ENCODE measurements around the gene CDH4.

Gene CDH4

GRCh38 chr20:61748376-61748775 is 496.3 kb downstream of the CDH4 start:
- no peak for DNase-seq

- no peak for DNase-seq
Observed at GRCh38 chr20:61749406-61750075, 497.5 kb downstream of the CDH4 start.

GRCh38 chr20:61750093-61750492 is 498.0 kb downstream of the CDH4 start:
- no peak for DNase-seq

GRCh38 chr20:61752576-61752975 is 500.5 kb downstream of the CDH4 start:
- no peak for DNase-seq

- no peak for DNase-seq
Observed at GRCh38 chr20:61753316-61753942, 501.4 kb downstream of the CDH4 start.

- DNase-seq = no peak
Observed at GRCh38 chr20:61753987-61754956, 502.2 kb downstream of the CDH4 start.

GRCh38 chr20:61754976-61755778 is 503.1 kb downstream of the CDH4 start:
- no peak for DNase-seq

- no peak for DNase-seq
Observed at GRCh38 chr20:61755971-61756845, 504.1 kb downstream of the CDH4 start.

GRCh38 chr20:61756966-61757677 is 505.1 kb downstream of the CDH4 start:
- DNase-seq = no peak

- no peak for DNase-seq
Observed at GRCh38 chr20:61757678-61758563, 505.9 kb downstream of the CDH4 start.

GRCh38 chr20:61758564-61759200 is 506.6 kb downstream of the CDH4 start:
- DNase-seq = no peak

- DNase-seq = no peak
Observed at GRCh38 chr20:61759286-61760065, 507.4 kb downstream of the CDH4 start.

- no peak for DNase-seq
Observed at GRCh38 chr20:61760321-61760720, 508.3 kb downstream of the CDH4 start.

GRCh38 chr20:61760731-61761130 is 508.7 kb downstream of the CDH4 start:
- no peak for DNase-seq

- DNase-seq = no peak
Observed at GRCh38 chr20:61761453-61762166, 509.5 kb downstream of the CDH4 start.

- no peak for DNase-seq
Observed at GRCh38 chr20:61762167-61762710, 510.2 kb downstream of the CDH4 start.

GRCh38 chr20:61762886-61763739 is 511.1 kb downstream of the CDH4 start:
- no peak for DNase-seq
